Stromal cell of bone marrow (primary cell): Measurements from ENCODE around the gene CSF2.

Experiments
- DNase-seq: peaks from one replicate; pipeline ENCODE4 v3.0.0-alpha.2; 2012; ENCODE audit warnings: low read depth

The CSF2 gene

GRCh38 chr5:132069994-132070393 is 3.6 kb upstream of the CSF2 start:
- no peak for DNase-seq

- no peak for DNase-seq
Measured at GRCh38 chr5:132070460-132071337, 2.9 kb upstream of the CSF2 start.

GRCh38 chr5:132071338-132071707 is 2.3 kb upstream of the CSF2 start:
- no peak for DNase-seq

GRCh38 chr5:132072070-132072469 is 1.5 kb upstream of the CSF2 start:
- DNase-seq, result no peak

- DNase-seq, result no peak
Measured at GRCh38 chr5:132072528-132072927, 1.1 kb upstream of the CSF2 start.

GRCh38 chr5:132074091-132074771 is 642 bp downstream of the CSF2 start:
- DNase-seq, result no peak

GRCh38 chr5:132074772-132075718 is 1.5 kb downstream of the CSF2 start:
- no peak for DNase-seq

- no peak for DNase-seq
Measured at GRCh38 chr5:132075719-132076077, 2.1 kb downstream of the CSF2 start.

- DNase-seq, result no peak
Measured at GRCh38 chr5:132076202-132076830, 2.7 kb downstream of the CSF2 start.

- DNase-seq, result no peak
Measured at GRCh38 chr5:132076983-132077382, 3.4 kb downstream of the CSF2 start.

GRCh38 chr5:132079081-132079480 is 5.5 kb downstream of the CSF2 start:
- DNase-seq, result no peak

GRCh38 chr5:132079619-132080018 is 6.0 kb downstream of the CSF2 start:
- DNase-seq, result no peak

GRCh38 chr5:132080595-132080994 is 7.0 kb downstream of the CSF2 start:
- DNase-seq, result no peak

GRCh38 chr5:132081458-132081857 is 7.9 kb downstream of the CSF2 start:
- DNase-seq, result no peak

- DNase-seq, result no peak
Measured at GRCh38 chr5:132082329-132083023, 8.9 kb downstream of the CSF2 start.

GRCh38 chr5:132083071-132083678 is 9.6 kb downstream of the CSF2 start:
- no peak for DNase-seq

GRCh38 chr5:132085686-132086085 is 12.1 kb downstream of the CSF2 start:
- DNase-seq, result no peak

GRCh38 chr5:132086277-132086794 is 12.7 kb downstream of the CSF2 start:
- peak; percentile 91 for DNase-seq

- no peak for DNase-seq
Measured at GRCh38 chr5:132087176-132087575, 13.6 kb downstream of the CSF2 start.

- DNase-seq, result no peak
Measured at GRCh38 chr5:132087661-132088060, 14.1 kb downstream of the CSF2 start.

- no peak for DNase-seq
Measured at GRCh38 chr5:132089363-132089762, 15.8 kb downstream of the CSF2 start.
